HK-2 (cell line): ENCODE measurements around the gene LTN1.

ENCODE experiments used
- DNase-seq: peaks from one replicate; pipeline ENCODE4 v3.0.0-alpha.2; 2018; ENCODE audit not compliant: unreplicated experiment

Gene LTN1

GRCh38 chr21:28884481-28884880, 108.2 kb downstream of the LTN1 start:
- DNase-seq = no peak

DNA sequence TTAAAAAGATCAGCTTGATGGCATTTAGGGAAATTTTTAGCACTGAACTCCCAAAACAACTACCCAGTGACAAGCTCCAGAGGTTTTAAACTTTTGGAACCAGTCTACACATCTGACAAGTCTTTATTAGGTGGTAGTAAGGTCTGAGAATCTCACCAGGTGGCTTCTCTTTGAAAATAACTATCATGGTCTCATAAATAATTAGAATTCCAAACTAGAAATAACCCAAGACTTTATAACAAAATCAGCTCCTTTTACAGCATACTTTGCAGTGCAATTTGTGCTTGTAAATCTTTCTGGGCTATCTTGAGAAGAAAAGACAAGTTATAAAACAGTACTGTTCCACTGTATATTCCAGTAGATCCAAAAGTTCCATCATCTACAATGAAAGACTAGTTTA, 108.7 kb downstream of the LTN1 start:
- DNase-seq = no peak

DNA sequence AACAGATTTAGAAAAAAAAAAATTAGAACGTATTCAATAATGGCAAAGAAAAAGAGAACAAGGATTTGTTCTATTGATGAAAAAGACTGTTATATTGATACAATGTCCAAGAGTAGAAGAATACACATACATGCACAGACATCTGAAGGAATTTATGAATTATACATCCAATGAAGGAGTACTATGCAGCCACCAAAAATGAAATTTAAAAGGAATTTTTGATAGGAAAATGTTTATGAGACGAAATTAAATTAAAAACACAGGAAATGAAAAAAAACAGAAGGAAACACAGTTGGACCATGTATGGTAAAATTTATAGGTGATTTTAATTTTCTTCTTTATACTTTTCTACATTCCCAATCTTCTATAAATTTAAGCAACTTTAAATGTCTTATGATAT, 110.3 kb downstream of the LTN1 start:
- DNase-seq = no peak
